CD4-positive, CD25-positive, alpha-beta regulatory T cell (primary cell): Measurements from ENCODE around the gene HOMER2. TPM values are rescaled to one million over a fixed set of nuclear protein-coding genes. Genes with fewer than 3 reads are reported as not detected.
"Not testable (repeated sequence)": the region's sequence is repeated elsewhere in the genome, so short reads cannot be mapped to it uniquely, and the experiment has no call there.

Experiments
- ATAC-seq, 2 donors: fragments of 150-1000 bp; cut with Tn5 transposase; one replicate each; pipeline ENCODE4 v1.10.0; 2021; ENCODE audit warnings: low read depth in 2 of 2, moderate number of reproducible peaks in 2 of 2, moderate library complexity in 1 of 2
- DNase-seq, 3 donors: peaks; one replicate each; pipeline versions ENCODE4 v3.0.0 to v3.0.0-alpha.2; 2012 to 2022; ENCODE audit warnings: mixed read lengths in 1 of 3
- H3K27ac ChIP-seq: one replicate; pipeline ENCODE4 v1.7.0; 2013; ENCODE audit warnings: mild to moderate bottlenecking, low read length; ENCODE audit not compliant: insufficient read depth, poor library complexity, severe bottlenecking
- H3K27me3 ChIP-seq: one replicate; pipeline ENCODE4 v1.7.0; 2013; ENCODE audit warnings: low read length; ENCODE audit not compliant: control insufficient read depth, insufficient read depth
- H3K36me3 ChIP-seq: one replicate; pipeline ENCODE4 v1.7.0; 2013; ENCODE audit warnings: mild to moderate bottlenecking, low read length, moderate library complexity; ENCODE audit not compliant: control insufficient read depth, insufficient read depth
- H3K4me1 ChIP-seq: 2 replicates; pipeline ENCODE4 v1.7.0; 2013; ENCODE audit warnings: mild to moderate bottlenecking, low read length; ENCODE audit not compliant: insufficient read depth, control insufficient read depth, poor library complexity, severe bottlenecking
- H3K4me3 ChIP-seq: one replicate; pipeline ENCODE4 v1.7.0; 2013; ENCODE audit warnings: low read depth, mild to moderate bottlenecking, low read length, moderate library complexity
- H3K9me3 ChIP-seq, 2 experiments: 1 replicate in 1 of 2; 2 replicates in 1 of 2; pipeline ENCODE4 v1.7.0; 2013; ENCODE audit warnings: low read length in 2 of 2, mild to moderate bottlenecking in 1 of 2, moderate library complexity in 1 of 2; ENCODE audit not compliant: control insufficient read depth in 2 of 2
- H3K27ac Mint-ChIP-seq, 3 donors: one replicate each; pipeline ENCODE4 v1.8.0; 2020 to 2022; ENCODE audit warnings: mild to moderate bottlenecking in 3 of 3, mixed read lengths in 3 of 3, moderate library complexity in 2 of 3
- H3K27me3 Mint-ChIP-seq: one replicate; pipeline ENCODE4 v1.8.0; 2022; ENCODE audit warnings: mild to moderate bottlenecking, mixed read lengths
- H3K36me3 Mint-ChIP-seq: one replicate; pipeline ENCODE4 v1.8.0; 2020; ENCODE audit warnings: mixed read lengths
- H3K4me1 Mint-ChIP-seq, 4 donors: one replicate each; pipeline ENCODE4 v1.8.0; 2020 to 2022; ENCODE audit warnings: mixed read lengths in 4 of 4, mild to moderate bottlenecking in 1 of 4
- H3K4me3 Mint-ChIP-seq, 4 donors: one replicate each; pipeline ENCODE4 v1.8.0; 2020 to 2022; ENCODE audit warnings: mild to moderate bottlenecking in 4 of 4, mixed read lengths in 4 of 4, moderate library complexity in 3 of 4
- H3K9me3 Mint-ChIP-seq, 7 donors: one replicate each; pipeline ENCODE4 v1.8.0; 2020 to 2022; ENCODE audit warnings: mixed read lengths in 7 of 7, mild to moderate bottlenecking in 3 of 7, moderate library complexity in 2 of 7
- polyA plus RNA-seq, 4 donors: library from polyadenylated mRNA; unstranded; fragments of 300-500 nt; fragmentation: Illumina TruSeq; gene quantifications; one replicate each; pipeline ENCODE4 v1.2.3, GENCODE V29; 2021
- total RNA-seq: library from RNA; stranded (reverse); gene quantifications from one replicate; pipeline ENCODE4 v1.2.3, GENCODE V29; 2022

Gene HOMER2
- total and polyA plus RNA-seq, 5 donors from 2014 or later, result 2.6 to 9.4 (median 3.4) TPM

GRCh38 chr15:82903511-82903910 lies 49.0 kb downstream of the HOMER2 start:
- Mint-ChIP-seq H3K27me3 (peaks cover 16% of the 10 kb centered on the region), H3K9me3 (peaks cover 0 to 4% (median 0%) of the 10 kb centered on the region in 7 donors)

GRCh38 chr15:82901114-82901805 lies 51.3 kb downstream of the HOMER2 start:
- Histone ChIP-seq H3K36me3 (no peaks in the 10 kb centered on the region), H3K27ac (no peak overlapping the region), H3K9me3 (no peaks in the 10 kb centered on the region), H3K4me1 (no peaks in the 10 kb centered on the region), H3K27me3 (no peaks in the 10 kb centered on the region), H3K4me3 (no peak overlapping the region)
- H3K27me3 Mint-ChIP-seq, result peaks cover 16% of the 10 kb centered on the region
- ATAC-seq (no peak), DNase-seq (no peak)
- no peaks in the 10 kb centered on the region for H3K36me3 Mint-ChIP-seq
- no peak overlapping the region for H3K4me3 Mint-ChIP-seq
- peaks cover 0 to 4% (median 0%) of the 10 kb centered on the region in 7 donors for H3K9me3 Mint-ChIP-seq
- H3K27ac Mint-ChIP-seq, result no peak overlapping the region
- no peaks in the 10 kb centered on the region for H3K4me1 Mint-ChIP-seq

More at GRCh38 chr15:82903511-82903910, 49.0 kb downstream of the HOMER2 start:
- H3K4me1 Mint-ChIP-seq, result no peaks in the 10 kb centered on the region
- Histone ChIP-seq H3K9me3 (peaks cover 0 to 4% of the 10 kb centered on the region in 2 experiments), H3K27me3 (no peaks in the 10 kb centered on the region), H3K36me3 (no peaks in the 10 kb centered on the region), H3K4me1 (no peaks in the 10 kb centered on the region), H3K27ac (no peak overlapping the region), H3K4me3 (no peak overlapping the region)
- no peak for DNase-seq
- H3K36me3 Mint-ChIP-seq, result no peaks in the 10 kb centered on the region
- no peak overlapping the region for H3K4me3 Mint-ChIP-seq
- H3K27ac Mint-ChIP-seq, result no peak overlapping the region
- ATAC-seq, result no peak

GRCh38 chr15:82900511-82901060 lies 51.9 kb downstream of the HOMER2 start:
- Mint-ChIP-seq H3K27ac (no peak overlapping the region), H3K36me3 (no peaks in the 10 kb centered on the region), H3K4me1 (no peaks in the 10 kb centered on the region), H3K9me3 (no peaks in the 10 kb centered on the region), H3K27me3 (peaks cover 12% of the 10 kb centered on the region), H3K4me3 (no peak overlapping the region)
- H3K27ac ChIP-seq, result no peak overlapping the region
- DNase-seq, result no peak
- H3K36me3 ChIP-seq, result no peaks in the 10 kb centered on the region
- no peak overlapping the region for H3K4me3 ChIP-seq
- H3K9me3 ChIP-seq, result no peaks in the 10 kb centered on the region
- H3K4me1 ChIP-seq, result no peaks in the 10 kb centered on the region
- H3K27me3 ChIP-seq, result no peaks in the 10 kb centered on the region
- ATAC-seq, result no peak

GRCh38 chr15:82898961-82899360 lies 53.6 kb downstream of the HOMER2 start:
- H3K27ac Mint-ChIP-seq, result no peak overlapping the region

GRCh38 chr15:82895983-82896382 lies 56.5 kb downstream of the HOMER2 start:
- no peaks in the 10 kb centered on the region for H3K36me3 ChIP-seq
- ATAC-seq, result no peak
- Mint-ChIP-seq H3K4me1 (no peaks in the 10 kb centered on the region), H3K9me3 (no peaks in the 10 kb centered on the region), H3K4me3 (no peak overlapping the region), H3K27ac (no peak overlapping the region), H3K27me3 (peaks cover 8% of the 10 kb centered on the region), H3K36me3 (no peaks in the 10 kb centered on the region)
- no peak for DNase-seq
- H3K27me3 ChIP-seq, result no peaks in the 10 kb centered on the region
- H3K4me3 ChIP-seq, result no peak overlapping the region
- no peaks in the 10 kb centered on the region for H3K4me1 ChIP-seq
- no peak overlapping the region for H3K27ac ChIP-seq
- no peaks in the 10 kb centered on the region for H3K9me3 ChIP-seq

More at GRCh38 chr15:82898961-82899360, 53.6 kb downstream of the HOMER2 start:
- Histone ChIP-seq H3K4me1 (no peaks in the 10 kb centered on the region), H3K4me3 (no peak overlapping the region), H3K27me3 (no peaks in the 10 kb centered on the region), H3K27ac (no peak overlapping the region), H3K9me3 (no peaks in the 10 kb centered on the region), H3K36me3 (no peaks in the 10 kb centered on the region)
- DNase-seq (no peak), ATAC-seq (no peak)
- H3K36me3 Mint-ChIP-seq, result no peaks in the 10 kb centered on the region
- no peak overlapping the region for H3K4me3 Mint-ChIP-seq
- H3K27me3 Mint-ChIP-seq, result peaks cover 8% of the 10 kb centered on the region
- no peaks in the 10 kb centered on the region for H3K9me3 Mint-ChIP-seq
- H3K4me1 Mint-ChIP-seq, result no peaks in the 10 kb centered on the region

- H3K9me3 Mint-ChIP-seq, result no peaks in the 10 kb centered on the region
- Histone ChIP-seq H3K27ac (no peak overlapping the region), H3K4me1 (no peaks in the 10 kb centered on the region), H3K4me3 (no peak overlapping the region), H3K9me3 (no peaks in the 10 kb centered on the region), H3K36me3 (no peaks in the 10 kb centered on the region), H3K27me3 (no peaks in the 10 kb centered on the region)
- H3K36me3 Mint-ChIP-seq, result no peaks in the 10 kb centered on the region
- no peak overlapping the region for H3K4me3 Mint-ChIP-seq
- DNase-seq (no peak), ATAC-seq (no peak)
- peaks cover 8% of the 10 kb centered on the region for H3K27me3 Mint-ChIP-seq
- H3K4me1 Mint-ChIP-seq, result no peaks in the 10 kb centered on the region
- no peak overlapping the region for H3K27ac Mint-ChIP-seq
Observed at GRCh38 chr15:82894971-82895520, 57.5 kb downstream of the HOMER2 start.

- not testable (repeated sequence) for ATAC-seq, H3K4me3 ChIP-seq, H3K36me3 ChIP-seq, H3K4me1 ChIP-seq, H3K36me3 Mint-ChIP-seq, H3K9me3 Mint-ChIP-seq, DNase-seq, H3K4me1 Mint-ChIP-seq, H3K27ac ChIP-seq, H3K9me3 ChIP-seq, H3K4me3 Mint-ChIP-seq, H3K27me3 Mint-ChIP-seq, H3K27me3 ChIP-seq, H3K27ac Mint-ChIP-seq
Observed at GRCh38 chr15:82893473-82893872, 59.0 kb downstream of the HOMER2 start.

- Mint-ChIP-seq H3K27me3 (no peaks in the 10 kb centered on the region), H3K27ac (no peak overlapping the region), H3K36me3 (no peaks in the 10 kb centered on the region), H3K4me3 (no peak overlapping the region), H3K4me1 (no peaks in the 10 kb centered on the region), H3K9me3 (no peaks in the 10 kb centered on the region)
- DNase-seq (no peak), ATAC-seq (no peak)
- no peak overlapping the region for H3K27ac ChIP-seq
- no peaks in the 10 kb centered on the region for H3K27me3 ChIP-seq
- no peaks in the 10 kb centered on the region for H3K36me3 ChIP-seq
- H3K4me3 ChIP-seq, result no peak overlapping the region
- no peaks in the 10 kb centered on the region for H3K4me1 ChIP-seq
- H3K9me3 ChIP-seq, result no peaks in the 10 kb centered on the region
Observed at GRCh38 chr15:82892573-82892972, 59.9 kb downstream of the HOMER2 start.
